Esophagus (tissue), 2 donors: ENCODE results near the gene SMURF1. TPM values are rescaled to one million over a fixed set of nuclear protein-coding genes. Genes with fewer than 3 reads are reported as not detected.

Experiments
- H3K27ac ChIP-seq, 2 donors: one replicate each; pipeline ENCODE4 v1.5.1; 2013; ENCODE audit warnings: low read depth in 2 of 2, mild to moderate bottlenecking in 2 of 2, inconsistent platforms in 1 of 2, low read length in 1 of 2, moderate library complexity in 1 of 2
- H3K27me3 ChIP-seq, 2 donors: one replicate each; pipeline ENCODE4 v1.6.1; 2013; ENCODE audit warnings: low read length in 2 of 2, control low read depth in 1 of 2, mild to moderate bottlenecking in 1 of 2; ENCODE audit not compliant: insufficient read depth in 2 of 2, control insufficient read depth in 1 of 2
- H3K36me3 ChIP-seq, 2 donors: one replicate each; pipeline ENCODE4 v1.6.1; 2013; ENCODE audit warnings: low read length in 1 of 2; ENCODE audit not compliant: control insufficient read depth in 2 of 2, insufficient read depth in 2 of 2
- H3K4me1 ChIP-seq, 2 donors: one replicate each; pipeline ENCODE4 v1.6.1; 2013; ENCODE audit warnings: low read length in 1 of 2; ENCODE audit not compliant: control insufficient read depth in 2 of 2, insufficient read depth in 2 of 2
- H3K4me3 ChIP-seq, 2 donors: one replicate each; pipeline ENCODE4 v1.5.1; 2013; ENCODE audit warnings: low read length in 2 of 2, mild to moderate bottlenecking in 2 of 2, low read depth in 1 of 2, moderate library complexity in 1 of 2
- H3K9me3 ChIP-seq, 2 donors: one replicate each; pipeline ENCODE4 v1.6.1; 2013; ENCODE audit warnings: mild to moderate bottlenecking in 2 of 2, low read depth in 1 of 2, low read length in 1 of 2, moderate library complexity in 1 of 2; ENCODE audit not compliant: control insufficient read depth in 2 of 2, insufficient read depth in 1 of 2
- WGBS, 2 donors: extraction: QIAGEN DNeasy Blood & Tissue Kit; methylation state at CpG; one replicate each; pipeline ENCODE4 v1.1.7; 2013; 5-methylcytosine and 5-hydroxymethylcytosine counted together
- polyA plus RNA-seq, 2 donors: library from polyadenylated mRNA; stranded (reverse); fragments of 200-250 nt; gene quantifications; one replicate each; pipeline ENCODE4 v1.2.3, GENCODE V29; 2013
- donor health status: healthy with polysubstance abuse.
- donor health status: Bipolar disorder and iron deficiency.

The SMURF1 gene
- polyA plus RNA-seq, 2 donors = 11.7 to 12.9 TPM

GRCh38 chr7:99079104-99079503 is 64.8 kb downstream of the SMURF1 start:
- H3K4me3 ChIP-seq = no peak overlapping the region
- peaks cover 0 to 2% of the 10 kb centered on the region in 2 donors for H3K36me3 ChIP-seq
- peak overlapping the region; percentile 8 to 14 for H3K27ac ChIP-seq
- H3K9me3 ChIP-seq = no peaks in the 10 kb centered on the region
- WGBS, 2 donors = 38 to 41% methylated on average over 8 to 9 of the region's 9 CpGs
- no peaks in the 10 kb centered on the region for H3K27me3 ChIP-seq
- H3K4me1 ChIP-seq = peaks cover 4% of the 10 kb centered on the region in 2 donors

- H3K9me3 ChIP-seq = no peaks in the 10 kb centered on the region
- H3K36me3 ChIP-seq = peaks cover 0 to 2% of the 10 kb centered on the region in 2 donors
- H3K27me3 ChIP-seq = no peaks in the 10 kb centered on the region
- WGBS, 2 donors = 69 to 74% methylated on average over 6 of the region's 6 CpGs
- H3K4me1 ChIP-seq = peaks cover 4% of the 10 kb centered on the region in 2 donors
- H3K27ac ChIP-seq = no peak overlapping the region
- H3K4me3 ChIP-seq = no peak overlapping the region
These were observed 65.5 kb downstream of the SMURF1 start for GRCh38 chr7:99078416-99078815.

- Histone ChIP-seq H3K4me1 (peaks cover 4% of the 10 kb centered on the region in 2 donors), H3K27ac (no peak overlapping the region), H3K9me3 (no peaks in the 10 kb centered on the region), H3K4me3 (no peak overlapping the region), H3K27me3 (no peaks in the 10 kb centered on the region), H3K36me3 (peaks cover 0 to 2% of the 10 kb centered on the region in 2 donors)
- 93 to 95% methylated on average over 10 of the region's 10 CpGs for WGBS, 2 donors
These were observed 67.3 kb downstream of the SMURF1 start for GRCh38 chr7:99076615-99077014.

- Histone ChIP-seq H3K4me3 (no peak overlapping the region), H3K9me3 (no peaks in the 10 kb centered on the region), H3K27me3 (no peaks in the 10 kb centered on the region), H3K36me3 (no peaks in the 10 kb centered on the region), H3K27ac (no peak overlapping the region), H3K4me1 (peaks cover 1% of the 10 kb centered on the region in 2 donors)
- WGBS, 2 donors = 92 to 97% methylated on average over 2 of the region's 2 CpGs
These were observed 70.0 kb downstream of the SMURF1 start for GRCh38 chr7:99073839-99074446.

GRCh38 chr7:99072126-99072525 is 71.8 kb downstream of the SMURF1 start:
- H3K4me3 ChIP-seq = no peak overlapping the region
- H3K36me3 ChIP-seq = no peaks in the 10 kb centered on the region
- H3K4me1 ChIP-seq = no peaks in the 10 kb centered on the region
- WGBS, 2 donors = 89 to 91% methylated on average over 7 of the region's 7 CpGs
- H3K27ac ChIP-seq = no peak overlapping the region
- no peaks in the 10 kb centered on the region for H3K9me3 ChIP-seq
- H3K27me3 ChIP-seq = no peaks in the 10 kb centered on the region

GRCh38 chr7:99070361-99070760 is 73.5 kb downstream of the SMURF1 start:
- Histone ChIP-seq H3K27ac (no peak overlapping the region), H3K27me3 (no peaks in the 10 kb centered on the region), H3K9me3 (no peaks in the 10 kb centered on the region), H3K4me1 (no peaks in the 10 kb centered on the region), H3K36me3 (no peaks in the 10 kb centered on the region), H3K4me3 (no peak overlapping the region)
- WGBS, 2 donors = 87 to 94% methylated on average over 3 of the region's 3 CpGs

- Histone ChIP-seq H3K27me3 (no peaks in the 10 kb centered on the region), H3K9me3 (no peaks in the 10 kb centered on the region), H3K4me1 (peaks cover 0 to 2% of the 10 kb centered on the region in 2 donors), H3K36me3 (peaks cover 0 to 3% of the 10 kb centered on the region in 2 donors), H3K27ac (no peak overlapping the region), H3K4me3 (no peak overlapping the region)
- WGBS, 2 donors = 70% methylated on average over 6 of the region's 6 CpGs
These were observed 82.7 kb downstream of the SMURF1 start for GRCh38 chr7:99061001-99061776.

- peaks cover 12 to 19% of the 10 kb centered on the region in 2 donors for H3K36me3 ChIP-seq
- no peak overlapping the region for H3K4me3 ChIP-seq
- 93 to 96% methylated on average over 9 of the region's 9 CpGs for WGBS, 2 donors
- H3K4me1 ChIP-seq = no peaks in the 10 kb centered on the region
- no peak overlapping the region for H3K27ac ChIP-seq
- no peaks in the 10 kb centered on the region for H3K9me3 ChIP-seq
- no peaks in the 10 kb centered on the region for H3K27me3 ChIP-seq
These were observed 89.1 kb downstream of the SMURF1 start for GRCh38 chr7:99054781-99055180.

- no peak overlapping the region for H3K27ac ChIP-seq
These were observed 92.9 kb downstream of the SMURF1 start for GRCh38 chr7:99050971-99051370.

More at GRCh38 chr7:99050971-99051370, 92.9 kb downstream of the SMURF1 start:
- Histone ChIP-seq H3K4me1 (no peaks in the 10 kb centered on the region), H3K9me3 (no peaks in the 10 kb centered on the region), H3K4me3 (no peak overlapping the region), H3K36me3 (peaks cover 25 to 39% of the 10 kb centered on the region in 2 donors), H3K27me3 (no peaks in the 10 kb centered on the region)
- WGBS, 2 donors = 60 to 63% methylated on average over 2 of the region's 2 CpGs
